Thyroid gland (tissue), 4 donors: ENCODE measurements around the gene OR5D16.

Source experiments
- POLR2A ChIP-seq, 2 donors: fragments of 450-650 bp; IDR thresholded peaks; one replicate each; pipeline ENCODE4 v1.6.1; 2017; ENCODE audit warnings: antibody characterized with exemption in 2 of 2, mild to moderate bottlenecking in 2 of 2, moderate library complexity in 1 of 2
- TF ChIP-seq, protein P1 (sequence below), 6 experiments: fragments of 200-600 bp in 3 of 6; fragments of 450-650 bp in 3 of 6; sonication (generic) in 3 of 6; IDR thresholded peaks; one replicate each; pipeline ENCODE4 v1.5.1; 2016 to 2019; ENCODE audit warnings: antibody characterized with exemption in 6 of 6, mild to moderate bottlenecking in 2 of 6, inconsistent platforms in 1 of 6, moderate library complexity in 1 of 6

DNA sequence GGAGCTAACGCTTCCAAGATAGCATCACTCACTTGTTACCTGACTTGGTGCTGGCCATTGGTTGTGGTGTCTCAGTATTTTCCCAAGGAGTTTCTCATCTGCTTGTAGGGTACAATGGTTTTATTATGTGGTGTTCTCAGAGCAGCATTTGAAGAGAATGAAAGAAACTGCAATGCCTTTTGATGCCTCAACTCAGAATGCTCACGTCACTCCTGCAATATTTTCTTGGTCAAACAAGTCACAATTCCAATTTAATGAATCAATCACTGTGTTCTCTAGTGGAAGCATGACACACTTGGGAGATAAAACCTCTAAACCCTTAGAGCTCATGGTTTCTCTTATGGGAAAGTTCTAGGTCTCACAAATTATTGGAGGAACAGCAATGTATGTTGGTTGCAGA, 45.2 kb upstream of the OR5D16 start:
- no peak for TF ChIP-seq POLR2A (IDR thresholded peaks at IDR 0.05)
- TF ChIP-seq, protein P1, sequence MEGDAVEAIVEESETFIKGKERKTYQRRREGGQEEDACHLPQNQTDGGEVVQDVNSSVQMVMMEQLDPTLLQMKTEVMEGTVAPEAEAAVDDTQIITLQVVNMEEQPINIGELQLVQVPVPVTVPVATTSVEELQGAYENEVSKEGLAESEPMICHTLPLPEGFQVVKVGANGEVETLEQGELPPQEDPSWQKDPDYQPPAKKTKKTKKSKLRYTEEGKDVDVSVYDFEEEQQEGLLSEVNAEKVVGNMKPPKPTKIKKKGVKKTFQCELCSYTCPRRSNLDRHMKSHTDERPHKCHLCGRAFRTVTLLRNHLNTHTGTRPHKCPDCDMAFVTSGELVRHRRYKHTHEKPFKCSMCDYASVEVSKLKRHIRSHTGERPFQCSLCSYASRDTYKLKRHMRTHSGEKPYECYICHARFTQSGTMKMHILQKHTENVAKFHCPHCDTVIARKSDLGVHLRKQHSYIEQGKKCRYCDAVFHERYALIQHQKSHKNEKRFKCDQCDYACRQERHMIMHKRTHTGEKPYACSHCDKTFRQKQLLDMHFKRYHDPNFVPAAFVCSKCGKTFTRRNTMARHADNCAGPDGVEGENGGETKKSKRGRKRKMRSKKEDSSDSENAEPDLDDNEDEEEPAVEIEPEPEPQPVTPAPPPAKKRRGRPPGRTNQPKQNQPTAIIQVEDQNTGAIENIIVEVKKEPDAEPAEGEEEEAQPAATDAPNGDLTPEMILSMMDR (IDR thresholded peaks at IDR 0.05) = no peak
